K562 (cell line): ENCODE results near the gene IGF2R. TPM values are rescaled to one million over a fixed set of nuclear protein-coding genes. Genes with fewer than 3 reads are reported as not detected.
A peak's percentile ranks its signal among the peaks of the same experiment; 100 is the strongest.

ENCODE experiments used
- BDP1 ChIP-seq: IDR thresholded peaks from 3 replicates; pipeline ENCODE4 v1.6.1; 2011; ENCODE audit not compliant: insufficient read length, insufficient read depth
- E2F3 ChIP-seq: fragments of 250-450 bp; sonication (Bioruptor Pico); IDR thresholded peaks from 2 replicates; pipeline ENCODE4 v1.4.0; 2020; ENCODE audit warnings: mild to moderate bottlenecking
- EGR1 ChIP-seq: fragments of 450-650 bp; conservative IDR thresholded peaks from 2 replicates; pipeline ENCODE4 v1.6.1; 2017; ENCODE audit warnings: mild to moderate bottlenecking
- HDAC1 ChIP-seq, 2 experiments: fragments of 450-650 bp; IDR thresholded peaks; 2 replicates each; pipeline ENCODE4 v1.6.1; 2016 to 2017; ENCODE audit warnings: inconsistent platforms in 1 of 2, mild to moderate bottlenecking in 1 of 2, moderate library complexity in 1 of 2
- MGA ChIP-seq: fragments of 450-650 bp; IDR thresholded peaks from 2 replicates; pipeline ENCODE4 v1.6.1; 2016; ENCODE audit warnings: mild to moderate bottlenecking, moderate library complexity
- POLR2B ChIP-seq: fragments of 450-650 bp; IDR thresholded peaks from 2 replicates; pipeline ENCODE4 v1.6.1; 2018; ENCODE audit warnings: low read depth; ENCODE audit not compliant: partially characterized antibody
- TCF7L2 ChIP-seq: fragments of 150-350 bp; IDR thresholded peaks from 2 replicates; pipeline ENCODE4 v1.6.1; 2016; ENCODE audit warnings: low read depth, mild to moderate bottlenecking, low read length, moderate library complexity
- ZNF589 ChIP-seq: fragments of 200-800 bp; sonication (Bioruptor generic); IDR thresholded peaks from 2 replicates; pipeline ENCODE4 v1.6.1; 2016; ENCODE audit warnings: low read depth, missing genetic modification characterization, missing compliant biosample characterization
- polyA plus RNA-seq, 8 experiments: library from polyadenylated mRNA; depleted of rRNA in 4 of 8; stranded (reverse) in 5 of 8; unstranded in 3 of 8; fragments of >200 nt; fragmentation: Nextera tagmentation in 2 of 8; fragmentation: Illumina TruSeq in 1 of 8; extraction: Ambion mirVana in 2 of 8; extraction: Trizol in 1 of 8; gene quantifications; 2 replicates each; pipeline versions ENCODE4 v1.2.1 to v1.2.3, GENCODE V29; 2011 to 2014; ENCODE audit warnings: inconsistent platforms in 1 of 8, missing spikeins in 1 of 8
- total RNA-seq, 7 experiments: library from RNA; depleted of rRNA in 6 of 7; stranded (reverse); fragments of >200 nt in 6 of 7; fragmentation: Illumina TruSeq in 2 of 7; extraction: Trizol in 2 of 7; gene quantifications; 2 replicates each; pipeline versions ENCODE4 v1.2.1 to v1.2.3, GENCODE V29; 2011 to 2021; ENCODE audit warnings: low replicate concordance in 1 of 7
- TF ChIP-seq, protein P1 (sequence below): fragments of 250-450 bp; sonication (Bioruptor Pico); IDR thresholded peaks from 2 replicates; pipeline ENCODE4 v1.4.0; 2020
- TF ChIP-seq, protein P2 (sequence below): fragments of 450-650 bp; formaldehyde crosslinking; IDR thresholded peaks from 2 replicates; pipeline ENCODE4 v1.4.0; 2022; ENCODE audit warnings: missing genetic modification characterization

Gene IGF2R
- total and polyA plus RNA-seq, 9 of the 15 experiments (the other 6 are each of a cell fraction or from before 2014, with no cell fraction given), result 3.5 to 92.3 (median 34.5) TPM

DNA sequence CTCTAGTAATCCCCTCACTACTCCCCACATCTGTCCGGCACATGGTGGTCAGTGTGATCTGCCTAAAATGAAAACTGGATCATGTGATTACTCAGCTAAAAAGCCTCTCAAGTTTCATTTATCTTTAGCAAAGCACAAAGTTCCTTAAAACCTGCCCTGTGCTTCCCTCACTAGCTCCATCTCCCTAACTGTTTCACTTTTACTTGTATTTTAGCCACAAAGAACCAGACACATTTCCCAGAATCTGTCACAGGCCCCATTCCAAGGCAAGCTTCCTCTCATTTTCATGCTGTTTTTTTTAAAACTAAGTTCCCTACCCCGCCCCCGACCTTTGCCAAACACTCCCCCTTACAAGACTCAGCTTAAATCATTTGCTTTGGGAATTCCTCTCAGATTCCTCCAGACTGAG, 8.9 kb upstream of the IGF2R start (continued):
- TF ChIP-seq, protein P1, sequence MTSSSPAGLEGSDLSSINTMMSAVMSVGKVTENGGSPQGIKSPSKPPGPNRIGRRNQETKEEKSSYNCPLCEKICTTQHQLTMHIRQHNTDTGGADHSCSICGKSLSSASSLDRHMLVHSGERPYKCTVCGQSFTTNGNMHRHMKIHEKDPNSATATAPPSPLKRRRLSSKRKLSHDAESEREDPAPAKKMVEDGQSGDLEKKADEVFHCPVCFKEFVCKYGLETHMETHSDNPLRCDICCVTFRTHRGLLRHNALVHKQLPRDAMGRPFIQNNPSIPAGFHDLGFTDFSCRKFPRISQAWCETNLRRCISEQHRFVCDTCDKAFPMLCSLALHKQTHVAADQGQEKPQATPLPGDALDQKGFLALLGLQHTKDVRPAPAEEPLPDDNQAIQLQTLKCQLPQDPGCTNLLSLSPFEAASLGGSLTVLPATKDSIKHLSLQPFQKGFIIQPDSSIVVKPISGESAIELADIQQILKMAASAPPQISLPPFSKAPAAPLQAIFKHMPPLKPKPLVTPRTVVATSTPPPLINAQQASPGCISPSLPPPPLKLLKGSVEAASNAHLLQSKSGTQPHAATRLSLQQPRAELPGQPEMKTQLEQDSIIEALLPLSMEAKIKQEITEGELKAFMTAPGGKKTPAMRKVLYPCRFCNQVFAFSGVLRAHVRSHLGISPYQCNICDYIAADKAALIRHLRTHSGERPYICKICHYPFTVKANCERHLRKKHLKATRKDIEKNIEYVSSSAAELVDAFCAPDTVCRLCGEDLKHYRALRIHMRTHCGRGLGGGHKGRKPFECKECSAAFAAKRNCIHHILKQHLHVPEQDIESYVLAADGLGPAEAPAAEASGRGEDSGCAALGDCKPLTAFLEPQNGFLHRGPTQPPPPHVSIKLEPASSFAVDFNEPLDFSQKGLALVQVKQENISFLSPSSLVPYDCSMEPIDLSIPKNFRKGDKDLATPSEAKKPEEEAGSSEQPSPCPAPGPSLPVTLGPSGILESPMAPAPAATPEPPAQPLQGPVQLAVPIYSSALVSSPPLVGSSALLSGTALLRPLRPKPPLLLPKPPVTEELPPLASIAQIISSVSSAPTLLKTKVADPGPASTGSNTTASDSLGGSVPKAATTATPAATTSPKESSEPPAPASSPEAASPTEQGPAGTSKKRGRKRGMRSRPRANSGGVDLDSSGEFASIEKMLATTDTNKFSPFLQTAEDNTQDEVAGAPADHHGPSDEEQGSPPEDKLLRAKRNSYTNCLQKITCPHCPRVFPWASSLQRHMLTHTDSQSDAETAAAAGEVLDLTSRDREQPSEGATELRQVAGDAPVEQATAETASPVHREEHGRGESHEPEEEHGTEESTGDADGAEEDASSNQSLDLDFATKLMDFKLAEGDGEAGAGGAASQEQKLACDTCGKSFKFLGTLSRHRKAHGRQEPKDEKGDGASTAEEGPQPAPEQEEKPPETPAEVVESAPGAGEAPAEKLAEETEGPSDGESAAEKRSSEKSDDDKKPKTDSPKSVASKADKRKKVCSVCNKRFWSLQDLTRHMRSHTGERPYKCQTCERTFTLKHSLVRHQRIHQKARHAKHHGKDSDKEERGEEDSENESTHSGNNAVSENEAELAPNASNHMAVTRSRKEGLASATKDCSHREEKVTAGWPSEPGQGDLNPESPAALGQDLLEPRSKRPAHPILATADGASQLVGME (CRISPR knock-in tag), result no peak
- TF ChIP-seq POLR2B, result no peak
- TF ChIP-seq BDP1, result no peak
- TF ChIP-seq E2F3 (CRISPR knock-in tag), result no peak
- TF ChIP-seq EGR1, result peak; percentile 5; the same call in 1 of the 2 replicates
- TF ChIP-seq, protein P2, sequence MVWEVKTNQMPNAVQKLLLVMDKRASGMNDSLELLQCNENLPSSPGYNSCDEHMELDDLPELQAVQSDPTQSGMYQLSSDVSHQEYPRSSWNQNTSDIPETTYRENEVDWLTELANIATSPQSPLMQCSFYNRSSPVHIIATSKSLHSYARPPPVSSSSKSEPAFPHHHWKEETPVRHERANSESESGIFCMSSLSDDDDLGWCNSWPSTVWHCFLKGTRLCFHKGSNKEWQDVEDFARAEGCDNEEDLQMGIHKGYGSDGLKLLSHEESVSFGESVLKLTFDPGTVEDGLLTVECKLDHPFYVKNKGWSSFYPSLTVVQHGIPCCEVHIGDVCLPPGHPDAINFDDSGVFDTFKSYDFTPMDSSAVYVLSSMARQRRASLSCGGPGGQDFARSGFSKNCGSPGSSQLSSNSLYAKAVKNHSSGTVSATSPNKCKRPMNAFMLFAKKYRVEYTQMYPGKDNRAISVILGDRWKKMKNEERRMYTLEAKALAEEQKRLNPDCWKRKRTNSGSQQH, result no peak
- no peak for TF ChIP-seq TCF7L2
- TF ChIP-seq MGA, result peak; percentile 89; the same call in 1 of the 2 replicates
- no peak for TF ChIP-seq ZNF589
- no peak for TF ChIP-seq HDAC1 (IDR thresholded peaks at IDR 0.05)
